ENCODE data around the gene SMCHD1. TPM values are rescaled to one million over a fixed set of nuclear protein-coding genes. Genes with fewer than 3 reads are reported as not detected.
A peak's percentile ranks its signal among the peaks of the same experiment; 100 is the strongest.

Gene SMCHD1
- total and polyA plus RNA-seq, 2 experiments from 2014 or later = 13.0 to 63.9 TPM

GRCh38 chr18:2618009-2618408, 37.5 kb upstream of the SMCHD1 start:
- Histone ChIP-seq H3K36me3 (replicated peaks; ENCODE audit: insufficient read depth, low read depth) (no peaks in the 10 kb centered on the region), H2AFZ (no peak overlapping the region), H3K9me2 (replicated peaks; ENCODE audit: insufficient read depth) (no peaks in the 10 kb centered on the region), H3K4me3 (no peak overlapping the region), H3K27me3 (no peaks in the 10 kb centered on the region), H3K4me1 (ENCODE audit: insufficient read depth) (no peaks in the 10 kb centered on the region), H3K79me2 (no peaks in the 10 kb centered on the region), H3K27ac (no peak overlapping the region), H3K9me3 (ENCODE audit: low read depth) (no peaks in the 10 kb centered on the region), H3K4me2 (no peak overlapping the region), H4K20me1 (ENCODE audit: insufficient read depth, poor library complexity, severe bottlenecking) (no peaks in the 10 kb centered on the region)
- WGBS (ENCODE audit: low lambda C conversion rate, missing lambda C conversion rate) = 96% methylated on average over 4 of the region's 4 CpGs
- TF ChIP-seq EZH2 (IDR thresholded peaks at IDR 0.05; ENCODE audit: borderline replicate concordance) (no peak), EZH2phosphoT487 (IDR thresholded peaks at IDR 0.05; ENCODE audit: low read depth, severe bottlenecking, unreplicated experiment) (no peak)
- TF ChIP-seq, protein P1, sequence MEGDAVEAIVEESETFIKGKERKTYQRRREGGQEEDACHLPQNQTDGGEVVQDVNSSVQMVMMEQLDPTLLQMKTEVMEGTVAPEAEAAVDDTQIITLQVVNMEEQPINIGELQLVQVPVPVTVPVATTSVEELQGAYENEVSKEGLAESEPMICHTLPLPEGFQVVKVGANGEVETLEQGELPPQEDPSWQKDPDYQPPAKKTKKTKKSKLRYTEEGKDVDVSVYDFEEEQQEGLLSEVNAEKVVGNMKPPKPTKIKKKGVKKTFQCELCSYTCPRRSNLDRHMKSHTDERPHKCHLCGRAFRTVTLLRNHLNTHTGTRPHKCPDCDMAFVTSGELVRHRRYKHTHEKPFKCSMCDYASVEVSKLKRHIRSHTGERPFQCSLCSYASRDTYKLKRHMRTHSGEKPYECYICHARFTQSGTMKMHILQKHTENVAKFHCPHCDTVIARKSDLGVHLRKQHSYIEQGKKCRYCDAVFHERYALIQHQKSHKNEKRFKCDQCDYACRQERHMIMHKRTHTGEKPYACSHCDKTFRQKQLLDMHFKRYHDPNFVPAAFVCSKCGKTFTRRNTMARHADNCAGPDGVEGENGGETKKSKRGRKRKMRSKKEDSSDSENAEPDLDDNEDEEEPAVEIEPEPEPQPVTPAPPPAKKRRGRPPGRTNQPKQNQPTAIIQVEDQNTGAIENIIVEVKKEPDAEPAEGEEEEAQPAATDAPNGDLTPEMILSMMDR (IDR thresholded peaks at IDR 0.05; ENCODE audit: poor library complexity) = no peak
- no peak for DNase-seq (ENCODE audit: low spot score)

DNA sequence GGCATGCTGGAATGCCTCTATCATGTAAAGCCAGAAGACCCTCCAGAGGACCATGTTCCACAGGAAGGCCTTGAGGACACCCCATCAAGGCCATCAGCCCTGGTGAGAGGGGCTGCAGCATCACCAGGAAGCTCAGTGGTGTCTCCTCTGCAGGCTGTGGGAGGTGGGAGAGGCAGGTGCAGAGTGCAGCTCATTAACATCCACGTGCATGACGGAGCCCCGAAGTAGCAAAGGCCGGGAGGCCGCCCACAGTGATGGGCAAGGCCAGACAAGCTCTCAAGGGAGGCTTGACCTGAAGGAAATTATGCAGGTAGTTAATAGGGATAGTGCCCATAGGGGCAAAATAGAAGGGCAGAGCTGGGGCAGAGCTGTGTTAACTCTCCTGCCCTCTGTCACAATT, 30.3 kb upstream of the SMCHD1 start:
- no peak for DNase-seq (ENCODE audit: low spot score)
- Histone ChIP-seq H2AFZ (no peak overlapping the region), H3K4me1 (ENCODE audit: insufficient read depth) (no peaks in the 10 kb centered on the region), H3K9me3 (ENCODE audit: low read depth) (no peaks in the 10 kb centered on the region), H3K4me2 (no peak overlapping the region), H3K4me3 (no peak overlapping the region), H3K36me3 (replicated peaks; ENCODE audit: insufficient read depth, low read depth) (no peaks in the 10 kb centered on the region), H3K27me3 (no peaks in the 10 kb centered on the region), H3K27ac (no peak overlapping the region), H3K9me2 (replicated peaks; ENCODE audit: insufficient read depth) (no peaks in the 10 kb centered on the region), H4K20me1 (ENCODE audit: insufficient read depth, poor library complexity, severe bottlenecking) (no peaks in the 10 kb centered on the region), H3K79me2 (no peaks in the 10 kb centered on the region)
- TF ChIP-seq EZH2 (IDR thresholded peaks at IDR 0.05; ENCODE audit: borderline replicate concordance) (no peak), EZH2phosphoT487 (IDR thresholded peaks at IDR 0.05; ENCODE audit: low read depth, severe bottlenecking, unreplicated experiment) (no peak)
- TF ChIP-seq, protein P1 (IDR thresholded peaks at IDR 0.05; ENCODE audit: poor library complexity) = no peak
- 81% methylated on average over 5 of the region's 5 CpGs for WGBS (ENCODE audit: low lambda C conversion rate, missing lambda C conversion rate)

DNA sequence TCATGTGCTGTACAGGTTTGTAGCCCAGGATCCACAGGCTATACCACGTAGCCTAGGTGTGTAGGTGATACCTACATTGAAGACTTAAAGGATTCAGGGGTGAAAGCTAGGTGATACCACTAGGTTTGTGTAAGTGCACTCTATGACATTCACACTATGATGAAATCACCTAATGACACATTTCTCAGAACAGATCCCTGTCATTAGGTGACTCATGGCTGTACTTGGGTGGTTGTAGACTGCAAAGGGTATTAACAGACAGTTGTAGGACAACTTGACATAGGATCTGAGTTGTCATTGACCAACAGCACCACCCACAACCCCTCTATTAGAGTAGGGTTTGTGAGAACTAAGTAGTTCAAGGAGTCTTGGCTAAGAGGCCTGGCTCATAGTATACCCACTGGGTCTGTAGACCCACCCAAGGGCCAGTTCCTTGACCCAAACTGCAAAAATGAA, 27.7 kb upstream of the SMCHD1 start:
- Histone ChIP-seq H3K27me3 (no peaks in the 10 kb centered on the region), H3K4me3 (no peak overlapping the region), H3K79me2 (no peaks in the 10 kb centered on the region), H3K4me1 (ENCODE audit: insufficient read depth) (no peaks in the 10 kb centered on the region), H3K27ac (no peak overlapping the region), H3K36me3 (replicated peaks; ENCODE audit: insufficient read depth, low read depth) (no peaks in the 10 kb centered on the region), H4K20me1 (ENCODE audit: insufficient read depth, poor library complexity, severe bottlenecking) (no peaks in the 10 kb centered on the region), H3K4me2 (no peak overlapping the region), H2AFZ (no peak overlapping the region), H3K9me2 (replicated peaks; ENCODE audit: insufficient read depth) (no peaks in the 10 kb centered on the region), H3K9me3 (ENCODE audit: low read depth) (no peaks in the 10 kb centered on the region)
- TF ChIP-seq EZH2phosphoT487 (IDR thresholded peaks at IDR 0.05; ENCODE audit: low read depth, severe bottlenecking, unreplicated experiment) = no peak
- TF ChIP-seq, protein P1 (IDR thresholded peaks at IDR 0.05; ENCODE audit: poor library complexity) = no peak
- TF ChIP-seq EZH2 (IDR thresholded peaks at IDR 0.05; ENCODE audit: borderline replicate concordance) = no peak
- peak; percentile 29 for DNase-seq (ENCODE audit: low spot score)
- WGBS (ENCODE audit: low lambda C conversion rate, missing lambda C conversion rate) = 97% methylated on average over 1 of the region's 1 CpG

DNA sequence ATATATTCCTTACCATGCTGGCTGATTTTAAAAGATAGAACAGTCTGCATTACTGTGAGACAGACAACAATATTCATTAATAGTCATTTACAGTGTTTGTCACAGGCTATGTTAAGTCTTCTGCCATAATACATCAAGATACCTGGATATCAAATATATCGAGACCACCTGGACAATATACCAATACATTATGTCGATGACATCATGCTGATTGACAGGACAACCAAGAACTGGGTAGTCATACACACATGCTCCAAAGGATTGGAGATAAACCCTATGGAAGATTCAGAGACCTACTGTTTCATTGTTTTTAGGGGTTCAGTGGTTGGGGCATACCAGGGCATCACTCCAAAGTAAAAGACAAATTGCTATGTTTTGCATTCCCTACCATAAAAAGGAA, 26.5 kb upstream of the SMCHD1 start:
- no peak overlapping the region for H3K4me3 ChIP-seq
- no peaks in the 10 kb centered on the region for H3K4me1 ChIP-seq (ENCODE audit: insufficient read depth)
- H4K20me1 ChIP-seq (ENCODE audit: insufficient read depth, poor library complexity, severe bottlenecking) = no peaks in the 10 kb centered on the region
- no peaks in the 10 kb centered on the region for H3K9me3 ChIP-seq (ENCODE audit: low read depth)
- no peak overlapping the region for H3K27ac ChIP-seq
- no peaks in the 10 kb centered on the region for H3K36me3 ChIP-seq (replicated peaks; ENCODE audit: insufficient read depth, low read depth)
- no peaks in the 10 kb centered on the region for H3K9me2 ChIP-seq (replicated peaks; ENCODE audit: insufficient read depth)
- WGBS (ENCODE audit: low lambda C conversion rate, missing lambda C conversion rate) = 96% methylated on average over 2 of the region's 2 CpGs
- H3K27me3 ChIP-seq = no peaks in the 10 kb centered on the region
- H3K79me2 ChIP-seq = no peaks in the 10 kb centered on the region
- TF ChIP-seq EZH2phosphoT487 (IDR thresholded peaks at IDR 0.05; ENCODE audit: low read depth, severe bottlenecking, unreplicated experiment) (no peak), EZH2 (IDR thresholded peaks at IDR 0.05; ENCODE audit: borderline replicate concordance) (no peak)
- TF ChIP-seq, protein P1 (IDR thresholded peaks at IDR 0.05; ENCODE audit: poor library complexity) = no peak
- H3K4me2 ChIP-seq = no peak overlapping the region
- DNase-seq (ENCODE audit: low spot score) = no peak
- H2AFZ ChIP-seq = no peak overlapping the region

Data from hepatocyte (in vitro differentiated cells).